DND-41 (cell line): ENCODE data around the gene ZBTB37.

ENCODE experiments used
- CTCF ChIP-seq: IDR thresholded peaks from 2 replicates; pipeline ENCODE4 v1.5.1; 2012; ENCODE audit warnings: borderline replicate concordance, low read length, moderate library complexity, mild to moderate bottlenecking; ENCODE audit not compliant: poor library complexity, severe bottlenecking; ENCODE audit errors: extremely low read depth
- EZH2 ChIP-seq: IDR thresholded peaks from 3 replicates; pipeline ENCODE4 v1.6.1; 2012; ENCODE audit warnings: borderline replicate concordance, low read depth, mild to moderate bottlenecking, moderate library complexity, low read length, inconsistent platforms; ENCODE audit not compliant: severe bottlenecking

- TF ChIP-seq EZH2 (no peak), CTCF (no peak)
Observed at GRCh38 chr1:173893611-173894010, 25.4 kb downstream of the ZBTB37 start.
